DND-41 (cell line): ENCODE results near the gene TMEM135.
"Not testable (repeated sequence)": the region's sequence is repeated elsewhere in the genome, so short reads cannot be mapped to it uniquely, and the experiment has no call there.

ENCODE experiments used
- ATAC-seq: fragments of 200-7000 bp; cut with Tn5 transposase; 3 replicates; pipeline ENCODE4 v1.9.1; 2021; ENCODE audit warnings: low read depth; ENCODE audit not compliant: insufficient read depth
- DNase-seq: peaks from one replicate; pipeline ENCODE4 v3.0.0-alpha.2; 2020
- H2AFZ ChIP-seq: 2 replicates; pipeline ENCODE4 v1.6.0; 2012; ENCODE audit warnings: low read depth, low read length
- H3K27ac ChIP-seq: 2 replicates; pipeline ENCODE4 v1.5.1; 2012; ENCODE audit warnings: low read length, inconsistent platforms
- H3K27me3 ChIP-seq: fragments of 200-600 bp; sonication (generic); 2 replicates; pipeline ENCODE4 v1.6.0; 2012; ENCODE audit warnings: low read length, mild to moderate bottlenecking, inconsistent platforms; ENCODE audit not compliant: insufficient read depth, poor library complexity
- H3K36me3 ChIP-seq: 2 replicates; pipeline ENCODE4 v1.5.1; 2012; ENCODE audit warnings: low read length, inconsistent platforms; ENCODE audit not compliant: insufficient read depth
- H3K4me1 ChIP-seq: 2 replicates; pipeline ENCODE4 v1.5.1; 2012; ENCODE audit warnings: mild to moderate bottlenecking, low read length; ENCODE audit not compliant: insufficient read depth
- H3K4me2 ChIP-seq: 2 replicates; pipeline ENCODE4 v1.6.0; 2012; ENCODE audit warnings: mild to moderate bottlenecking, moderate library complexity, low read length, inconsistent platforms; ENCODE audit not compliant: insufficient read depth
- H3K4me3 ChIP-seq, 2 experiments: fragments of 200-600 bp in 1 of 2; shearing (Covaris generic) in 1 of 2; 2 replicates each; pipeline ENCODE4 v1.5.1; 2012 to 2016; ENCODE audit warnings: inconsistent platforms in 2 of 2, low read length in 2 of 2, mild to moderate bottlenecking in 2 of 2, low read depth in 1 of 2, moderate library complexity in 1 of 2
- H3K79me2 ChIP-seq: 2 replicates; pipeline ENCODE4 v1.6.0; 2012; ENCODE audit warnings: low read length, inconsistent platforms; ENCODE audit not compliant: insufficient read depth
- H3K9ac ChIP-seq: 2 replicates; pipeline ENCODE4 v1.6.0; 2012; ENCODE audit warnings: low read depth, mild to moderate bottlenecking, inconsistent platforms, low read length, moderate library complexity
- H3K9me3 ChIP-seq: 2 replicates; pipeline ENCODE4 v1.5.1; 2012; ENCODE audit warnings: low read length, moderate library complexity, mild to moderate bottlenecking, inconsistent platforms; ENCODE audit not compliant: insufficient read depth, severe bottlenecking
- H4K20me1 ChIP-seq: 2 replicates; pipeline ENCODE4 v1.6.0; 2012; ENCODE audit warnings: low read length; ENCODE audit not compliant: insufficient read depth
- CTCF ChIP-seq: IDR thresholded peaks from 2 replicates; pipeline ENCODE4 v1.5.1; 2012; ENCODE audit warnings: borderline replicate concordance, low read length, moderate library complexity, mild to moderate bottlenecking; ENCODE audit not compliant: poor library complexity, severe bottlenecking; ENCODE audit errors: extremely low read depth
- EZH2 ChIP-seq: IDR thresholded peaks from 3 replicates; pipeline ENCODE4 v1.6.1; 2012; ENCODE audit warnings: borderline replicate concordance, low read depth, mild to moderate bottlenecking, moderate library complexity, low read length, inconsistent platforms; ENCODE audit not compliant: severe bottlenecking

TMEM135 gene

GRCh38 chr11:86990515-86990914 lies 47.2 kb upstream of the TMEM135 start:
- ATAC-seq (no peak), DNase-seq (no peak)
- Histone ChIP-seq H3K27me3 (peaks cover 22% of the 10 kb centered on the region), H4K20me1 (no peaks in the 10 kb centered on the region), H3K79me2 (no peaks in the 10 kb centered on the region), H3K4me2 (no peak overlapping the region), H3K4me3 (no peak overlapping the region), H3K9me3 (no peaks in the 10 kb centered on the region), H3K27ac (no peak overlapping the region), H3K9ac (no peak overlapping the region), H3K36me3 (no peaks in the 10 kb centered on the region), H3K4me1 (no peaks in the 10 kb centered on the region), H2AFZ (no peak overlapping the region)
- TF ChIP-seq CTCF (no peak), EZH2 (no peak)

- Histone ChIP-seq H3K9ac (no peak overlapping the region), H2AFZ (no peak overlapping the region), H3K27me3 (peaks cover 22% of the 10 kb centered on the region), H3K27ac (no peak overlapping the region), H3K79me2 (no peaks in the 10 kb centered on the region), H3K9me3 (no peaks in the 10 kb centered on the region), H4K20me1 (no peaks in the 10 kb centered on the region), H3K36me3 (no peaks in the 10 kb centered on the region), H3K4me1 (no peaks in the 10 kb centered on the region), H3K4me2 (no peak overlapping the region), H3K4me3 (no peak overlapping the region)
- DNase-seq (no peak), ATAC-seq (no peak)
- TF ChIP-seq CTCF, result no peak
- no peak for TF ChIP-seq EZH2
These were observed 46.4 kb upstream of the TMEM135 start for GRCh38 chr11:86991341-86991740.

GRCh38 chr11:86992340-86992739 lies 45.4 kb upstream of the TMEM135 start:
- not testable (repeated sequence) for H3K4me3 ChIP-seq, H3K36me3 ChIP-seq, H2AFZ ChIP-seq, DNase-seq, ATAC-seq, H4K20me1 ChIP-seq, H3K9ac ChIP-seq, H3K4me1 ChIP-seq, H3K9me3 ChIP-seq, H3K79me2 ChIP-seq, H3K27ac ChIP-seq, H3K4me2 ChIP-seq
- H3K27me3 ChIP-seq, result peaks cover 22% of the 10 kb centered on the region

GRCh38 chr11:86993031-86993430 lies 44.7 kb upstream of the TMEM135 start:
- Histone ChIP-seq H3K9ac (no peak overlapping the region), H2AFZ (no peak overlapping the region), H4K20me1 (no peaks in the 10 kb centered on the region), H3K4me1 (no peaks in the 10 kb centered on the region), H3K79me2 (no peaks in the 10 kb centered on the region), H3K4me3 (no peak overlapping the region), H3K27ac (no peak overlapping the region), H3K36me3 (no peaks in the 10 kb centered on the region), H3K9me3 (no peaks in the 10 kb centered on the region), H3K4me2 (no peak overlapping the region), H3K27me3 (peaks cover 22% of the 10 kb centered on the region)
- TF ChIP-seq CTCF, result no peak
- no peak for TF ChIP-seq EZH2
- ATAC-seq, result no peak
- DNase-seq, result no peak
